ENCODE measurements around the gene SDHD.

Gene SDHD

DNA sequence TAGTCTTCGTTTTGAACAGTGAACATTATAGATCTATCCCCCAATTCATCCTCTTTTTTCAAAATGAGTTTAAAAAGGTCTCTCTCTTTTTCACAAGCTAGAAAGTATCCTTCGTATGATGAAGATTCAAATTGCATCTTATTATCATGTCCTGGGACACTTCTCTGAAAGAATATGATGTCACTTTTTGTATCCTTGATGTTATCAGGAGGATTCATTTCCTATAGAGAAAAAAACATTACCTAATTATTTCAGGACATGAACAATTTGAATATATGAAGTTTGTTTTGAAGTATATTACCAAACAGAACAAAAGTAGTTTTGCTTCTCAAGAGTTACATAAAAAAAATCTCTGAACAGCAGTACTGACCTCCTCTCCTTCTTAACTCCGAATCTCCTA is 56.9 kb downstream of the SDHD start:
- TF ChIP-seq L3MBTL2 (conservative IDR thresholded peaks at IDR 0.05) (no peak), ARNT (IDR thresholded peaks at IDR 0.05) (no peak), FOXK2 (IDR thresholded peaks at IDR 0.05) (no peak), ELF4 (IDR thresholded peaks at IDR 0.05) (no peak), BHLHE40 (IDR thresholded peaks at IDR 0.05; ENCODE audit: borderline replicate concordance) (no peak), TARDBP (IDR thresholded peaks at IDR 0.05) (no peak), CTBP1 (IDR thresholded peaks at IDR 0.05; ENCODE audit: borderline replicate concordance) (no peak), NFRKB (IDR thresholded peaks at IDR 0.05) (no peak), SUZ12 (IDR thresholded peaks at IDR 0.05) (no peak), ZNF384 (IDR thresholded peaks at IDR 0.05) (no peak), HDGF (IDR thresholded peaks at IDR 0.05; ENCODE audit: borderline replicate concordance) (no peak), LEF1 (IDR thresholded peaks at IDR 0.05; ENCODE audit: borderline replicate concordance) (no peak), FOXA1 (IDR thresholded peaks at IDR 0.05) (no peak), SP1 (IDR thresholded peaks at IDR 0.05) (no peak), FOXM1 (IDR thresholded peaks at IDR 0.05; ENCODE audit: borderline replicate concordance) (no peak)
- TF ChIP-seq, protein P1, sequence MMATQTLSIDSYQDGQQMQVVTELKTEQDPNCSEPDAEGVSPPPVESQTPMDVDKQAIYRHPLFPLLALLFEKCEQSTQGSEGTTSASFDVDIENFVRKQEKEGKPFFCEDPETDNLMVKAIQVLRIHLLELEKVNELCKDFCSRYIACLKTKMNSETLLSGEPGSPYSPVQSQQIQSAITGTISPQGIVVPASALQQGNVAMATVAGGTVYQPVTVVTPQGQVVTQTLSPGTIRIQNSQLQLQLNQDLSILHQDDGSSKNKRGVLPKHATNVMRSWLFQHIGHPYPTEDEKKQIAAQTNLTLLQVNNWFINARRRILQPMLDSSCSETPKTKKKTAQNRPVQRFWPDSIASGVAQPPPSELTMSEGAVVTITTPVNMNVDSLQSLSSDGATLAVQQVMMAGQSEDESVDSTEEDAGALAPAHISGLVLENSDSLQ (IDR thresholded peaks at IDR 0.05) = no peak
- ChIA-PET CTCF (interaction anchor here (0.6 kb wide), 1 partner anchor 30 kb away, joined by 3 read pairs; no protein-coding TSS in a partner anchor), POLR2A (no interaction called here)
- no peak for DNase-seq (ENCODE audit: extremely low spot score)
